Adrenal gland (tissue), 5 donors: ENCODE results near the gene TWNK.

Source experiments
- POLR2A ChIP-seq, 2 donors: fragments of 450-650 bp; IDR thresholded peaks; one replicate each; pipeline ENCODE4 v1.6.1; 2017; ENCODE audit warnings: antibody characterized with exemption in 2 of 2, mild to moderate bottlenecking in 2 of 2, moderate library complexity in 1 of 2
- TF ChIP-seq, protein P1 (sequence below), 6 experiments: fragments of 450-650 bp in 4 of 6; fragments of 200-600 bp in 2 of 6; sonication (generic) in 1 of 6; IDR thresholded peaks; 1 replicate in 5 of 6; 2 replicates in 1 of 6; pipeline versions ENCODE4 v1.5.1 to v1.8.0; 2016 to 2021; ENCODE audit warnings: antibody characterized with exemption in 6 of 6, mild to moderate bottlenecking in 2 of 6, moderate library complexity in 1 of 6
- donor health status: DM: no; HTN: no; CAD: no.

- no peak for TF ChIP-seq POLR2A (IDR thresholded peaks at IDR 0.05)
- TF ChIP-seq, protein P1, sequence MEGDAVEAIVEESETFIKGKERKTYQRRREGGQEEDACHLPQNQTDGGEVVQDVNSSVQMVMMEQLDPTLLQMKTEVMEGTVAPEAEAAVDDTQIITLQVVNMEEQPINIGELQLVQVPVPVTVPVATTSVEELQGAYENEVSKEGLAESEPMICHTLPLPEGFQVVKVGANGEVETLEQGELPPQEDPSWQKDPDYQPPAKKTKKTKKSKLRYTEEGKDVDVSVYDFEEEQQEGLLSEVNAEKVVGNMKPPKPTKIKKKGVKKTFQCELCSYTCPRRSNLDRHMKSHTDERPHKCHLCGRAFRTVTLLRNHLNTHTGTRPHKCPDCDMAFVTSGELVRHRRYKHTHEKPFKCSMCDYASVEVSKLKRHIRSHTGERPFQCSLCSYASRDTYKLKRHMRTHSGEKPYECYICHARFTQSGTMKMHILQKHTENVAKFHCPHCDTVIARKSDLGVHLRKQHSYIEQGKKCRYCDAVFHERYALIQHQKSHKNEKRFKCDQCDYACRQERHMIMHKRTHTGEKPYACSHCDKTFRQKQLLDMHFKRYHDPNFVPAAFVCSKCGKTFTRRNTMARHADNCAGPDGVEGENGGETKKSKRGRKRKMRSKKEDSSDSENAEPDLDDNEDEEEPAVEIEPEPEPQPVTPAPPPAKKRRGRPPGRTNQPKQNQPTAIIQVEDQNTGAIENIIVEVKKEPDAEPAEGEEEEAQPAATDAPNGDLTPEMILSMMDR (IDR thresholded peaks at IDR 0.05): no peak
Observed at GRCh38 chr10:101014966-101015581, 27.7 kb downstream of the TWNK start.
